HFF-Myc (cell line): ENCODE measurements around the gene GREM2.

Source experiments
- DNase-seq: peaks from one replicate; pipeline ENCODE4 v3.0.0-alpha.2; 2011; ENCODE audit warnings: low read depth; ENCODE audit errors: extremely low read depth
- H3K4me3 ChIP-seq: replicated peaks from 2 replicates; pipeline ENCODE4 v1.5.1; 2011; ENCODE audit warnings: low read depth, mild to moderate bottlenecking, control low read depth, low read length
- TF ChIP-seq, protein P1 (sequence below): IDR thresholded peaks from 2 replicates; pipeline ENCODE4 v1.5.1; 2012; ENCODE audit warnings: mild to moderate bottlenecking, low read depth, low read length, control low read depth; ENCODE audit errors: missing control alignments

Gene GREM2

DNA sequence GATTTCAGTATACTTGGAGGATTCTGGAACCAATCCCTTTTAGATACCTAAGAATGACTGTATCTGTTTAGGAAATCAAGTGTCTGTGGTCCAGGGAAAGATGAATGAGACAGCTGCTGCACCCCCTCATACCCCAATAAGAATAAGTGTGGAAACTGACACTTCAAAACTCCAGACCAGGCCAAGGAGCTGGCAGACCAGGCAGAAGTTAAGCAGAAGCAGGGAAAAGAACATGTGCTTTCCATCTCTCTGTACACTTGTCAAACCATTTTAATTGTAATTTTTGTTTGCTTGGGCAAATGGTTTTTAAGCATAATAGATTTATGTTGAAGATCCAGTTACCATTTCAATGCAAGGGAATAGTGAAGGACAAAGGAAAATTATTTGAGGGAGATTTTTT, 100.2 kb downstream of the GREM2 start:
- no peak for DNase-seq
- no peak overlapping the region for H3K4me3 ChIP-seq
- TF ChIP-seq, protein P1, sequence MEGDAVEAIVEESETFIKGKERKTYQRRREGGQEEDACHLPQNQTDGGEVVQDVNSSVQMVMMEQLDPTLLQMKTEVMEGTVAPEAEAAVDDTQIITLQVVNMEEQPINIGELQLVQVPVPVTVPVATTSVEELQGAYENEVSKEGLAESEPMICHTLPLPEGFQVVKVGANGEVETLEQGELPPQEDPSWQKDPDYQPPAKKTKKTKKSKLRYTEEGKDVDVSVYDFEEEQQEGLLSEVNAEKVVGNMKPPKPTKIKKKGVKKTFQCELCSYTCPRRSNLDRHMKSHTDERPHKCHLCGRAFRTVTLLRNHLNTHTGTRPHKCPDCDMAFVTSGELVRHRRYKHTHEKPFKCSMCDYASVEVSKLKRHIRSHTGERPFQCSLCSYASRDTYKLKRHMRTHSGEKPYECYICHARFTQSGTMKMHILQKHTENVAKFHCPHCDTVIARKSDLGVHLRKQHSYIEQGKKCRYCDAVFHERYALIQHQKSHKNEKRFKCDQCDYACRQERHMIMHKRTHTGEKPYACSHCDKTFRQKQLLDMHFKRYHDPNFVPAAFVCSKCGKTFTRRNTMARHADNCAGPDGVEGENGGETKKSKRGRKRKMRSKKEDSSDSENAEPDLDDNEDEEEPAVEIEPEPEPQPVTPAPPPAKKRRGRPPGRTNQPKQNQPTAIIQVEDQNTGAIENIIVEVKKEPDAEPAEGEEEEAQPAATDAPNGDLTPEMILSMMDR = no peak

DNA sequence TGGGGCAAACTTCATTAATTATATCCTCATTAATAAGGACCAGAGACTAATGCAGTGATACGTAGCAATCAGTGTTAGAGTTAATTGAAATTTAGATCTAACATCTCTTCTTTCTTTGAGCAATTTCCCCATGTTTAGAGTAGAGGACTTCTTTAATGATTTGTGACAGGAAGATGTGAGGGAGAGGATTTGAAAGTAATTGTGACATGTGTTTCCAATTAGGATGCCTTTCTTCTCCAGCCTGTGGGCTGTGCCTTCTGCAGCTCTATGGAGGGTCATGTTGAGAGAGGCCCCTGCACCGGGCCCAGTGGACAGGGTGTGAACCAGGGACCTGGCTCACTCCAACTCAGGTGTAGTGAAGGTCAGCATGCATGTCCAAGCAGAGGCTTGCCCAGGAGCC, 103.0 kb downstream of the GREM2 start:
- TF ChIP-seq, protein P1 = no peak
- DNase-seq = peak; percentile 46
- H3K4me3 ChIP-seq = no peak overlapping the region

DNA sequence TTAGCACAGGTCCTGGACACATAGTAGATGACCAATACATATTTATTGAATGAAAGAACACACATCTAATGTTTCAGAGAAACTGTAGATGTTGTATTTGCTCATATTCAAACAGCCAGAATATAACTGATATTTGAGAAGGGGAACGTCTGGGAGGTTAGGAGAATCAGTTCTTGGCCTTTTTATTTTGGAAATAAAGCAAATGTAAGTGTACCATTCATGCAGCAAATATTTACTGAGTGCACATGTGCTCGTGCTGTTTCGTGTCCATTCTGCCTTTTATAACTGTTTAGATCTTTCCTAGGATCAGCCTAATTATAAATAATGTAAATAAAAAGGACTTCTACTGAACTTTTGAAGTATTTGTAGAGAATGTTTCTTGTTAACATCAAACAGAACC, 103.8 kb downstream of the GREM2 start:
- TF ChIP-seq, protein P1 = no peak
- no peak for DNase-seq
- H3K4me3 ChIP-seq = no peak overlapping the region

DNA sequence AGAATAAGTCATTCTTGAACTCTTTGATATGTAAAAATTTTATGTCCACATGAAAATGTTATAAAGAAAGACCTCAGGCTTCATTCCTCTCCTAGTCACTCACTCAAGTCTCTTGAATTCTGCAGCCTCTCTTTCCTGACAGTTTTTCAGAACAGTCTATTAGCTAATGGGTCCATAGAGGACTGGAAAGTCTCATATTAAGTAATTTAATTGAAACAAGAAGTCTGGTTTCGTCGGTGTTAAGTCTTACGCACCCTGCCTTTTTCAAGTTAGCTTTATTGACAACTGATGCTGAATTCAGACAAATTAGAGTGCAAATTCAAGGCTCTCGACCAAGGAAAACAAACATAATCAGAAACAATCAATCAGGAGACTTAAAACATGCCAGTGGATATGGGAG, 105.8 kb downstream of the GREM2 start:
- no peak for DNase-seq
- TF ChIP-seq, protein P1 = no peak
- no peak overlapping the region for H3K4me3 ChIP-seq

DNA sequence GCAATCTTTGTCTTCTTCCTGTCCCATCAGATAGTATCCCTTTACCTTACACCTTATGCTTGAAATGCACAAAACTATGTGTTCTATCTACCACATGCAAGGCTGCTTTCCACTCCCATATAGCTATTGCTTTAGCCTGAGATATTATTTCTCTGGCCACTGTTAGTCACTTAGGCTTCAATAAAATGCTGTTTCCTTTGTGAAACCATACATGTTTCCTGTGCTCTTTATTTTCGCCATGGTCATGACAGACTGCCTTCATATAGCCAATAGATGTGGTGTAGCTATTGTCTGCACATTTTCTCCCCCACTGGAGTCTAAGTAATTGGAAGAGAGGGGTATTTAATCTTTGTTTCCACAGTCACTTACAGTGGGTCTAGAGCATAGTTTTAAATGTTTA, 108.4 kb downstream of the GREM2 start:
- no peak for DNase-seq
- H3K4me3 ChIP-seq = no peak overlapping the region
- TF ChIP-seq, protein P1 = no peak

DNA sequence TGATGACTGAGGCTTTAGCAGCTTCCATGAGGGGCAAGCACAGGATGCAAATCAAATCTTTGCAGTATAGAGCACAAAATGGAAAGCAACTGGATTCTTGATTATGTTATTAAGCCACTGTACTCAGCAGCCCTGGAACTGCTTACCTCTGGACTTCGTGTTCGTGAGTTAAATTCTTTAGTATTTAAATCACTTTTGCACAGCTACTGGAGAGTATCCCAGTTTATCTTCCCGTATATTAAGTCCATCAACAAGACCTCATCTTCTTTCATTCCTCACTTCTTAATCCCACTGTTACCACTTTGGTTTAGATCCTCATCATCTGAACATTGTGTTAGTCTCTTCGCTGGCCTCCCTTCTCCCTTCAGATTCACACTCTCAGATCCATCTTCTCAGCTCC, 108.9 kb downstream of the GREM2 start:
- TF ChIP-seq, protein P1 = no peak
- DNase-seq = no peak
- H3K4me3 ChIP-seq = no peak overlapping the region

DNA sequence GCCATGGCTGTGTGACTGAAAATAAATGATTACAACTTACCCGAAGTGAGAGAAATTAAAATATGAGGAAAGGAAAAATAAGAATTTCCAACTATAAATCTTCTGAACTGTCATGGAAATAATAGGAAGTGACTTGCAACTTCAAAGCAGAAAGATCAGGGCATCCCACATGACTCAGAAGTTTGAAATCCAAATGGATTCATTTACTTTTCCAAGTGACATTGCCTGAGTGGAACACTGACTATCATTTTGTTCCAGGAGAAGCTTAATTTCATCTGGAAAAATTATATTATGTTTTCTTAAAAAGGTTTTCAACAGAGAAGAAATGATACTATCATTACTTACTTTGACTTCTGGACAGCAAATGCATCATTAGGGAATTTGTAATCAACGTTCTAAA, 110.8 kb downstream of the GREM2 start:
- H3K4me3 ChIP-seq = no peak overlapping the region
- TF ChIP-seq, protein P1 = no peak
- no peak for DNase-seq
